RPMI8226 (cell line): Measurements from ENCODE around the gene RABL6.

ENCODE experiments used
- DNase-seq: peaks from one replicate; pipeline ENCODE4 v3.0.0-alpha.2; 2015

Gene RABL6

GRCh38 chr9:136807281-136808074, at the start of gene RABL6:
Gene RABL6 (plus strand): TSS chr9:136807948. CDS start chr9:136808197, 249 bp downstream.
- DNase-seq = peak; percentile 91

DNA sequence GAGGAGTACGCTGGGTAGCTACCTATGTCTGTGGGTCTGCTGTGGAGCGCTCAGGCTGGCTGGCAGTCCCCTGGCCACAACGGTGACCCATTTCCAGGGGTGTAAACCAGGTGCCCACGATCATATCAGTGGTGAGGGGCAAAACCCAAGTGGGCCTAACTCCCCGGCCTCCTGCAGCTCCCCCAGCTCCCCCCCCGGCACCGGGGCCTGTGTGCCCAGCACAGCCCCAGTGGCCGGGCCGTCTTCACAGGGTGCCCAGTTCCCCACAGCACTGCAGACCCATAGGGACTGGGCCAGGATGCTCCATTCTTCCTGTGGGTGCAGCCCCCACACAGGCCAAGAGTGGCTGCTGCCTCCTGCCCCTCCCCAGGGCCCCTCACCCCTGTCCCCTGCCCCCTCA, 48.7 kb upstream of the RABL6 start:
- no peak for DNase-seq

- no peak for DNase-seq
Measured at GRCh38 chr9:136759436-136760325, 48.1 kb upstream of the RABL6 start.

DNA sequence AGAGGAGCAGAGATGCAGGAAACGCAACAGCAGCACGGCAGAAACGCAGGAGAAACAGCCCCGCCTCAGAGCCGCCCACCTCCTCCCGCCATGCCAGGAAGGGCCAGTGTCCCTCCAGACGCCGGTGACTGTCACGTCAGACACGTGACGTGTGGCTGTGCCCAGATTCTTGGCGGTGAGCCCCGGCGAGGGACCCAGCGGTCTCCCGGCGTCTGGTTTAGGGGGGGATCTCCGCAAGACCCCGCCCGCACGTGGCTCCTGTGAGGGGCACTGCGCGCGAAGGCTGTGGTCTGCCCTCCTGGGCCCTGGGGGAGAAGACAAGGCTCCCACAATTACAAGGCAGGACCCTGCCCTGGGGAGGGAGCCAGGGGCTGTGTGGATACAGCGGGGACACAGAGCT, 47.3 kb upstream of the RABL6 start:
- DNase-seq = no peak

GRCh38 chr9:136760834-136761544, 46.8 kb upstream of the RABL6 start:
- peak; percentile 84 for DNase-seq

- DNase-seq = no peak
Measured at GRCh38 chr9:136761545-136761981, 46.2 kb upstream of the RABL6 start.

GRCh38 chr9:136762221-136762691, 45.5 kb upstream of the RABL6 start:
- DNase-seq = no peak

DNA sequence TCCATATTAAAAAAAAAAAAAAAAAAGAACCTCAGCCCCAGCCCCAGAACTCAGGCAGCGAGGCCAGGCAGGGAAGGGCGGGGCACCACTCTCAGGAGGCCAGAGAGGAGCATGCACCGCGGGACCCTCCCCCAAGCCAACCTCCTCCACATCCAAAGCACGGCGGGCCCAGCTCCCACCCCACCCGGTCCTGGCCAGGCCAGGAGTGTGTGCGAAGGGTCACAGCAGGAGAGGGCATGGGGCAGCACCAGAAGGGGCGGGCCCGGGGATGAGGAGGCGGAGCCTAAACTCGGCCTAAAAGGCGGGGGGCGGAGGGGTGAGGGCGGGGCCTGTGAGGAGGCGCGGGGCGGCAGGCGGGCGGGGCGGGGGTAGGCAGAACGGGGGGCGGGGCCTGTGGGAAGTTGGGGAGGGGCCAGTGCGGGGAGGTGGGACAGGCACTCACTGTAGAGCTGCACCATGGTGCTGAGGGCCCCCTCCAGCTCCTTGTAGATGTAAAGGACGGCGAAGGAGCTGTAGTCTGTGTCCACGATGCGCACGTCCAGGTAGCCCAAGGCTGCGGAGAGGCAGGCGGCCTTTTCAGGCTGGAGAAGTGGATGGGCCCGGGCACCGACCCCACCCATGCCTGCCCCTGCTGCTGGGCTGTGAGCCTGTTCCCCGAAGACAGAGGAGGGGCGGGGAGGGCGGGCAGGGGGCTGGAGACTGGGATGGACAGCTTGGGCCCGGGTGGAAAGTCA, 44.7 kb upstream of the RABL6 start:
- peak; percentile 83 for DNase-seq

GRCh38 chr9:136763649-136764035, 44.1 kb upstream of the RABL6 start:
- DNase-seq = no peak

DNA sequence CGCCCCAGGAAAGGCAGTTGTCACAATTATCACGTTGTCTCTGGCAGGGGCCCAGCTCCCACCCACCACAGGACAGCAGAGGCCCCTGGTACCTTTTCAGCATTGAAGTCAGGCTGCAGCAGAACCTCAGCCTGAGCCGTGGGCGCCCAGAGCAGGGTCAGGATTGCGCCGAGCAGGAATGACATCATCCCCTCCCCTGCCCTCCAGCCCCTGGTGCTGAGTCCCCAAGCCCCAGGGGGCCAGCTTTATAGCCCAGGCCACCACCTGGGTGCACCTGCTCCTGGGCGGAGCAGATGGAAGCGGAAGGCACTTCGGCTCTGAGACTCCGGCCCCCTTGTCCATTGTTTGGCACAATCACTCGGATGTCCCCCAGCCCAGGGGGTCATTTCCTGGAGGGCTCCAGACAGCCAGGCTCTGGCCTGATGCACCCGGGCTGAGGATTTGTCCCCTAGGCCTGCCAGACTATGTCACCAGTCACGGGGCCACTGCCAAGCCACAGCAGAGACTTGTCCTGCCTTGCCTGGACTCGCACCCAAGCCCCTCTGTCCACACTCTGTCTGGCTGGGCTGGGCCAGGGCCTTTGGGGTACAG, 43.4 kb upstream of the RABL6 start, which contains the start of gene LCN15:
TSS of gene LCN15 (minus strand) at position 218 of the 591 bp plus-strand sequence. CDS start at position 188, 30 bp downstream.
- DNase-seq = no peak

GRCh38 chr9:136765041-136765440, 42.7 kb upstream of the RABL6 start:
- DNase-seq = no peak

GRCh38 chr9:136765745-136766409, 41.9 kb upstream of the RABL6 start:
- DNase-seq = peak; percentile 57

- DNase-seq = peak; percentile 77
Measured at GRCh38 chr9:136766410-136767120, 41.2 kb upstream of the RABL6 start.

- no peak for DNase-seq
Measured at GRCh38 chr9:136769710-136770191, 38.0 kb upstream of the RABL6 start.

DNA sequence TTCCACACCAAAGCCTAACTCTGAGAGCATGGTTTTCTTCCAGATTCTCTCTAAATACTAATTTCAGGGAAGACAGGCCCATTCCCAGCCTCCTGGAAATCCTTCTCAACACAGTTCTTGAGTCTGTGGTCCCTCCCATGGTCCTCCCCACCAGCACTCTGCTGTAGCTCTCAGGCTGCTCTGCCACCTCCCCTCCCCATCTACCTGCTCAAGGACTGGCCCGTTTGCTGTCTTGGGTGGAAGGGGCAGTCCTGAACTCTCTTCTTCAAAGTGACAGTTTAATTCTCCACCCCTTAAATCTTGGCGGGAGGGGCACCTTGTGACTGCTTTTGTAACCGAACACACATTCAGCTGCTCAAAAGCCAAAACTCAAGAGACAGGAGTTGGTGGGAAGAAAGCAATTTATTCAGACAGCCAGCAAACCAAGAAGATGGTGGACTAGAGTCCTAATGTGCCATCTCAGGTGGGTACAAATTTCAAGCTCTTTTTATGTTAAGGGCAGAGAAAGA, 35.8 kb upstream of the RABL6 start:
- no peak for DNase-seq

GRCh38 chr9:136773386-136774044, 34.2 kb upstream of the RABL6 start:
- DNase-seq = peak; percentile 69

GRCh38 chr9:136774416-136775045, 33.2 kb upstream of the RABL6 start:
- DNase-seq = no peak

DNA sequence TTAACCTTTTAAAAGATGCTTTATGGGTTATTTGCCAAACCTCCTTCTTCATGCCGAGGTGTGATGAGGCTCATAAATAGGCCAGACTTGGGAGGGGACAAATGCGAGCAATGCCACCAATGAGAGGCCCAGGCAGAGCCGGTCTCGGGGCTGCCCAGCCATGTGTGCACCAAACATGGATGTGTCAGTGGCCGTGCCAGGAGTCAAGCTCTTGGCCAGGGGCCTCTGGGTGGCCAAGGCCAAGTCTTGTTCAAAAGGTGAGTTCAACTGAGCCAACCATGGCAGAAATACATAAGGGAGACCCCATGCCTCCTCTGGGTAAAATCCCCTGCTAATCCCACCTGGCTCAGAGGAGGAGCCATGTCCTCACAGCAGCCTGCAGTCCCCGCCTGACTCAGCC, 32.6 kb upstream of the RABL6 start:
- DNase-seq = no peak

GRCh38 chr9:136776947-136777346, 30.8 kb upstream of the RABL6 start:
- no peak for DNase-seq
